ENCODE results near the gene SMYD3. TPM values are rescaled to one million over a fixed set of nuclear protein-coding genes. Genes with fewer than 3 reads are reported as not detected.

The SMYD3 gene
- total and polyA plus RNA-seq, 9 of the 15 experiments (the other 6 are each of a cell fraction or from before 2014, with no cell fraction given), result 128 to 440 (median 197) TPM

- WGBS (ENCODE audit: insufficient coverage, low coverage, missing lambda C conversion rate), result 39% methylated on average over 6 of the region's 6 CpGs
- Histone ChIP-seq H3K4me1 (replicated peaks in 1 of 2; ENCODE audit: control insufficient read depth in 2 of 2, insufficient read depth in 2 of 2, low read length in 2 of 2) (peaks cover 11 to 70% of the 10 kb centered on the region in 2 experiments), H3K4me3 (no peak overlapping the region), H3K79me2 (ENCODE audit: control insufficient read depth, insufficient read depth, low read length) (peaks cover 26% of the 10 kb centered on the region; the same call in 2 of the 3 replicates), H3K36me3 (ENCODE audit: control insufficient read depth, insufficient read depth, low read length) (peaks cover 5% of the 10 kb centered on the region; the same call in 2 of the 3 replicates), H4K20me1 (replicated peaks; ENCODE audit: control insufficient read depth, insufficient read depth, low read length) (no peaks in the 10 kb centered on the region), H3K4me2 (ENCODE audit: insufficient read depth, low read length) (no peak overlapping the region), H3K9ac (ENCODE audit: insufficient read depth in 1 of 2, low read depth in 2 of 2, low read length in 2 of 2) (no peak overlapping the region), H2AFZ (ENCODE audit: low read depth, low read length) (no peak overlapping the region), H3K9me1 (ENCODE audit: control insufficient read depth, insufficient read depth, low read length) (no peaks in the 10 kb centered on the region), H3K27ac (ENCODE audit: extremely low read depth, low read depth, low read length) (no peak overlapping the region), H3K9me3 (replicated peaks; ENCODE audit: control insufficient read depth, insufficient read depth, low read depth, low read length) (no peaks in the 10 kb centered on the region), H3K27me3 (ENCODE audit: control insufficient read depth in 2 of 2, insufficient read depth in 2 of 2, low read length in 2 of 2) (no peaks in the 10 kb centered on the region)
- ChIA-PET POLR2A (interaction anchor here (1.1 kb wide), 1 partner anchor 13 kb away, joined by 8 read pairs; no protein-coding TSS in a partner anchor), CTCF (ENCODE audit: low intra/inter-chr PET ratio) (no interaction called here)
- ATAC-seq (no peak), DNase-seq (ENCODE audit: extremely low read depth in 1 of 4, low spot score in 3 of 4) (no peak), FAIRE-seq (no peak)
- in situ Hi-C loops (cut with MboI) (no loop called here), intact Hi-C loops (cut with micrococcal nuclease) (no loop called here)
- no TSS peak for BruUV-seq (replicated peaks)
- TF ChIP-seq HNRNPK (IDR thresholded peaks at IDR 0.05; ENCODE audit: low read depth, low read length, poor library complexity, severe bottlenecking), result no peak
- TF ChIP-seq CEBPB (tag; IDR thresholded peaks at IDR 0.05), result no peak
- peak; percentile 84 to 91 for TF ChIP-seq KDM1A (IDR thresholded peaks at IDR 0.05)
- peak; percentile 69; the same call in 1 of the 2 replicates for TF ChIP-seq PHF21A (IDR thresholded peaks at IDR 0.05; ENCODE audit: borderline replicate concordance, low read depth)
- peak; percentile 41; the same call in 1 of the 2 replicates for TF ChIP-seq CBFA2T2 (conservative IDR thresholded peaks at IDR 0.05)
- TF ChIP-seq ZNF165 (CRISPR knock-in tag; IDR thresholded peaks at IDR 0.05; ENCODE audit: borderline replicate concordance), result no peak
- TF ChIP-seq NRF1 (conservative IDR thresholded peaks at IDR 0.05 in 1 of 2, IDR thresholded peaks at IDR 0.05 in 1 of 2), result no peak
- no peak for TF ChIP-seq NR2C2 (CRISPR knock-in tag; IDR thresholded peaks at IDR 0.05)
- TF ChIP-seq NR2C2 (tag; IDR thresholded peaks at IDR 0.05), result peak; percentile 60
- TF ChIP-seq MEIS2 (IDR thresholded peaks at IDR 0.05; ENCODE audit: partially characterized antibody), result peak; percentile 30
- no peak for TF ChIP-seq ATF1 (CRISPR knock-in tag; IDR thresholded peaks at IDR 0.05)
- 0 out of 2 replicates have a peak, but pooled peaks have one; percentile 8 for TF ChIP-seq ATF1 (tag; IDR thresholded peaks at IDR 0.05)
- TF ChIP-seq KLF6 (CRISPR knock-in tag; IDR thresholded peaks at IDR 0.05; ENCODE audit: borderline replicate concordance), result no peak
- peak; percentile 38; the same call in 1 of the 2 replicates for TF ChIP-seq ARID1B (IDR thresholded peaks at IDR 0.05)
- TF ChIP-seq BCLAF1 (IDR thresholded peaks at IDR 0.05; ENCODE audit: borderline replicate concordance in 1 of 2, control insufficient read depth in 1 of 2, low read depth in 2 of 2, low read length in 1 of 2), result no peak
- TF ChIP-seq FOXO4 (CRISPR knock-in tag; IDR thresholded peaks at IDR 0.05), result no peak
- no peak for TF ChIP-seq NFYB (IDR thresholded peaks at IDR 0.05; ENCODE audit: extremely low read depth, insufficient read length)
- TF ChIP-seq POLR2A (conservative IDR thresholded peaks at IDR 0.05), result no peak
- TF ChIP-seq PKNOX1 (IDR thresholded peaks at IDR 0.05), result peak; percentile 59
Observed at GRCh38 chr1:246108278-246108925, 398.7 kb downstream of the SMYD3 start.

Measured in K562 (cell line).